Testis (tissue), 2 donors: ENCODE measurements around the gene SUCLG2.

Source experiments
- POLR2A ChIP-seq: fragments of 450-650 bp; IDR thresholded peaks from one replicate; pipeline ENCODE4 v1.6.1; 2017; ENCODE audit warnings: antibody characterized with exemption, mild to moderate bottlenecking, moderate library complexity
- TF ChIP-seq, protein P1 (sequence below), 3 experiments: fragments of 450-650 bp in 2 of 3; fragments of 200-600 bp in 1 of 3; sonication (generic) in 1 of 3; IDR thresholded peaks; one replicate each; pipeline ENCODE4 v1.5.1; 2016 to 2019; ENCODE audit warnings: antibody characterized with exemption in 3 of 3, mild to moderate bottlenecking in 2 of 3, moderate library complexity in 1 of 3

DNA sequence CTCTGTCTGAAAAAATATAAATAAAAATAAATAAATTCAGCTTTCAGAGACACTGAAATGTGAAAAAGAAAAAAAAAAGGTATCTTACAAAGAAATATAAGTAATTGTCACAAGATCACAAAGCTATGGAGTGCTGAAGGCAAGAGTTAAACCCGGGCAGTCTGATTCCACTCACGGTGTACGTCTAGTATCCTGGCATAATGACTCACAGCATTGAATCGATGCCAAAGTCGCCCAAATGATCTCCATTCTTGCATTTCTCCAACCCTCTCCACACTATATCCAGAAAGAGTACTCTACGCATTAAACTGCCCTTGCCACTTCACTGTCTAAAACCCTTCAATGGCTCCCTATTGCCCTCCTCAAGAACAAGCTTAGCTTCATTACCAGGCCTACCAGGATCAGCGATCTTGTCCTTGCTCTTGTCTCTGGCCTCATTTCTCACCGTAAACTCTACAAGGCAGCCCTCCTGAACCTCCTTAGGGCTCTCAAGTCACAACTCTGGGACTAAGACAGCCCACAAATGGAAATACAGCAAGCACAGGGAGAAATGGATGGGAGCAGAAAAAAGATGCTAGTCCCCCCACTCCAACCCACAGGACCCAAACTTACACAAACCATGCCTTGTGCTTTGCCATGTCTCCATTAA is 7.7 kb downstream of the SUCLG2 start:
- TF ChIP-seq, protein P1, sequence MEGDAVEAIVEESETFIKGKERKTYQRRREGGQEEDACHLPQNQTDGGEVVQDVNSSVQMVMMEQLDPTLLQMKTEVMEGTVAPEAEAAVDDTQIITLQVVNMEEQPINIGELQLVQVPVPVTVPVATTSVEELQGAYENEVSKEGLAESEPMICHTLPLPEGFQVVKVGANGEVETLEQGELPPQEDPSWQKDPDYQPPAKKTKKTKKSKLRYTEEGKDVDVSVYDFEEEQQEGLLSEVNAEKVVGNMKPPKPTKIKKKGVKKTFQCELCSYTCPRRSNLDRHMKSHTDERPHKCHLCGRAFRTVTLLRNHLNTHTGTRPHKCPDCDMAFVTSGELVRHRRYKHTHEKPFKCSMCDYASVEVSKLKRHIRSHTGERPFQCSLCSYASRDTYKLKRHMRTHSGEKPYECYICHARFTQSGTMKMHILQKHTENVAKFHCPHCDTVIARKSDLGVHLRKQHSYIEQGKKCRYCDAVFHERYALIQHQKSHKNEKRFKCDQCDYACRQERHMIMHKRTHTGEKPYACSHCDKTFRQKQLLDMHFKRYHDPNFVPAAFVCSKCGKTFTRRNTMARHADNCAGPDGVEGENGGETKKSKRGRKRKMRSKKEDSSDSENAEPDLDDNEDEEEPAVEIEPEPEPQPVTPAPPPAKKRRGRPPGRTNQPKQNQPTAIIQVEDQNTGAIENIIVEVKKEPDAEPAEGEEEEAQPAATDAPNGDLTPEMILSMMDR (IDR thresholded peaks at IDR 0.05): no peak
- TF ChIP-seq POLR2A: no peak
